GM18508 (cell line): ENCODE data around the gene PNMA3.
"Not testable (repeated sequence)": the region's sequence is repeated elsewhere in the genome, so short reads cannot be mapped to it uniquely, and the experiment has no call there.

Experiments
- ATAC-seq: cut with Tn5 transposase; IDR thresholded peaks from one replicate; pipeline ENCODE4 v1.9.1; 2021; ENCODE audit warnings: moderate number of reproducible peaks; ENCODE audit not compliant: insufficient read depth, unreplicated experiment

PNMA3 gene

DNA sequence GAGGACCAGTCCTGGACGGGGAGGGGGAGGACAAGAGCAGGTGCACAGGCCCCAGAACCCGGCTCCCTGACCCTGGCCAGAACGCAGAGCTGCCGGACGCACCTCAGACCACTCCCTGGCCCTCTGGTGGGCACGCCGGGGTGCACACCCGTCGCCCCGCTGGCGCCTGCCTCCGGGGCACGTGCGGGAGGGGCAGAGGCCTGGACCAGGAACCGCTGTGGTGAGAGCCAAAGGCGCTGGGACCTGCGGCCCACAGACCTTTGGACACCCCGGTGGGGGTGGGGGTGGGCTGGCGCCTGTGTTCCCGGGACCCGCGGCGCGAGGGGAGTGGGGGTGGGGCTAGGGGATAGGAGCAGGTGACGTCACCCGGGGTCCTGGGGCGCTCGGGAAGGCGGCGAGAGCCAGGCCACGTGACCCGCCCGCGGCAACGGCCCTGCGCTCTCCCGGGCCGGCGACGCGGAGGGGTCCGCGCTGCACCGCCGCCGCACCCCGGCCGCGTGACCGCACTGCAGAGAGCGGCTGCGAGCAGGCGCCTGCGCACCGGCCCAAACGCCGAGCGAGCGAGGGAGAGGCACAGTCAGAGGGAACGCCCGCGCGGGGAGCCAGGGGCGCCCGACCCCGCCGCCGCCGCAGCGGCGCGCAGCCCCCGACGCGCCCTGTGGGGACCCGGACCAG is 15.8 kb downstream of the PNMA3 start, which contains the start of gene PNMA6A:
Gene PNMA6A, plus strand, starts transcription at position 546 of the 675 bp plus-strand sequence. CDS start 609 bp downstream, outside the sequence.
- ATAC-seq, result not testable (repeated sequence)

DNA sequence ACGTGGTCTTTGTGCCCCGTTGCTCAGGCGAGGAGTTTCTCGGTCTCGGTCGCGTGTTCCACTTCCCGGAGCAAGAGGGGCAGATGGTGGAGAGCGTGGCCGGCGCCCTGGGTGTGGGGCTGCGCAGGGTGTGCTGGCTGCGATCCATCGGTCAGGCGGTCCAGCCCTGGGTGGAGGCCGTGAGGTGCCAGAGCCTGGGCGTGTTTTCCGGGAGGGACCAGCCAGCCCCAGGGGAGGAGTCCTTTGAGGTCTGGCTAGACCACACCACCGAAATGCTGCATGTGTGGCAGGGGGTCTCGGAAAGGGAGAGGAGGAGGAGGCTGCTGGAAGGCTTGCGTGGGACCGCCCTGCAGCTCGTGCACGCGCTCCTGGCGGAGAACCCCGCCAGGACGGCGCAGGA is 17.1 kb downstream of the PNMA3 start:
- ATAC-seq, result not testable (repeated sequence)

DNA sequence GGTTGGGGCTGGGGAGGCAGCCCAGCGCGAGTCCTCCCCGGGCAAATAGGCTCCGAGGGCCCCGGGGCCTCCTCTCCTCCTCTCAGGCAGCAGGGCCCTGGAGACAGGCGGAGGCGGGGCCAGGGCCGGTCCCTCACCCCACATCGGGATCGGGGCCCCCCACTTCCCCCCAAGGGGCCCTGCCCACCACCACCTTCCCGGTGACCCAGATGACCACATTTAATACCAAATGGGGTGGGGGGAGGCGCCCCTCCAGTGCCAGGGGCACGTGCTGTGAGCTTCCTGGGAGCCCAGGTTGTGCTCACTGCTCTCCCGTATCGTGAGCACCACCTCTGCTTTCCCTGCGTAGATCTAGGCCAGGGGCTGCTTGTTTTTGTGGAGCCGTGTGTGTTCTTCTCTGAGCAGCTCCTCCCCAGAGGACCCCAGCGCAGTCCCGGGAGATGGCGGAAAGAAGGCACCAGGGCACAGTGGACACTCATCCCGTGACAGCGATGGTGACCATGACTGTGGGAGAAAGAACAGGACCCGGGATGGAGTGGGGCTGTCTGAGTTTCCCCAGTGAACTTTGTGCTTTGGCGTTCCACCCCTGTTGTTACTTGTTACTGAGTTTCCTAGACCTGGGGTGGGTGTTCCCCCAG is 18.1 kb downstream of the PNMA3 start:
- ATAC-seq, result no peak

DNA sequence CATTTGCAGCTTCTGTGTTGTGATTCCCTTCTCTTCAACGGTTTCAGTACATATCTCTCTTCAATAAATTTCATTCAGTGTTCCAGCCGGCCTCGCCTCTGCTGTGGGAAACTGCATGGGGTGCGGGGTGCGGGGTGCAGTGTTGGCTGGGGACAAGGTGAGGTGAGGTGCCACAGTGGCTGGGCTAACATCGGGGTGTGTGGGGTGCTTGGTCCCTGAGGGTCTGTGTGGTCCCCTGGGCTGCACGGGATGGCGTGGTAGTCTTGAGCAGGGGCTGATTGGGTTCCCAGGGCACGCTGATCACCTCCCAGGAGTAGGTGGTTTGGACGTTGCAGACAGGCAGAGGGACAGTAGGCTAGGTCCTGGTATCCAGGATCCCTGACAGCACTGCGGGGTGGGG is 18.7 kb downstream of the PNMA3 start:
- ATAC-seq, result no peak

DNA sequence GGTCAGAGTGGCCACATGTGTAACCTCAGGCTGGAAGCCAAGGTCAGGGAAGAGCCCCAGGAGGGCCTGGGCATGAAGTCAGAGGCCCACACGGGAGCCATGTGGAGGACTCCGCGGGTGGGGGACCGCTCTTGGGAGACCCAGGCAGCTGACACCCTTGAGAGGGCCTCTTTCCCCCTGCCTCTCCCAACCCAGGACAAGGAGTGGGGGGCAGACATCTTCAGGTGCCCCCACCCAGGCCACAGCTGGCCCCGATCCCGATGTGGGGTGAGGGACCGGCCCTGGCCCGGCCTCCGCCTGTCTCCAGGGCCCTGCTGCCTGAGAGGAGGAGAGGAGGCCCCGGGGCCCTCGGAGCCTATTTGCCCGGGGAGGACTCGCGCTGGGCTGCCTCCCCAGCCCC is 19.1 kb downstream of the PNMA3 start:
- no peak for ATAC-seq

DNA sequence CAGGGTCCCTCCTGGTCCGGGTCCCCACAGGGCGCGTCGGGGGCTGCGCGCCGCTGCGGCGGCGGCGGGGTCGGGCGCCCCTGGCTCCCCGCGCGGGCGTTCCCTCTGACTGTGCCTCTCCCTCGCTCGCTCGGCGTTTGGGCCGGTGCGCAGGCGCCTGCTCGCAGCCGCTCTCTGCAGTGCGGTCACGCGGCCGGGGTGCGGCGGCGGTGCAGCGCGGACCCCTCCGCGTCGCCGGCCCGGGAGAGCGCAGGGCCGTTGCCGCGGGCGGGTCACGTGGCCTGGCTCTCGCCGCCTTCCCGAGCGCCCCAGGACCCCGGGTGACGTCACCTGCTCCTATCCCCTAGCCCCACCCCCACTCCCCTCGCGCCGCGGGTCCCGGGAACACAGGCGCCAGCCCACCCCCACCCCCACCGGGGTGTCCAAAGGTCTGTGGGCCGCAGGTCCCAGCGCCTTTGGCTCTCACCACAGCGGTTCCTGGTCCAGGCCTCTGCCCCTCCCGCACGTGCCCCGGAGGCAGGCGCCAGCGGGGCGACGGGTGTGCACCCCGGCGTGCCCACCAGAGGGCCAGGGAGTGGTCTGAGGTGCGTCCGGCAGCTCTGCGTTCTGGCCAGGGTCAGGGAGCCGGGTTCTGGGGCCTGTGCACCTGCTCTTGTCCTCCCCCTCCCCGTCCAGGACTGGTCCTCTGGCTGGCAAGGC is 21.3 kb downstream of the PNMA3 start:
- ATAC-seq, result not testable (repeated sequence)

DNA sequence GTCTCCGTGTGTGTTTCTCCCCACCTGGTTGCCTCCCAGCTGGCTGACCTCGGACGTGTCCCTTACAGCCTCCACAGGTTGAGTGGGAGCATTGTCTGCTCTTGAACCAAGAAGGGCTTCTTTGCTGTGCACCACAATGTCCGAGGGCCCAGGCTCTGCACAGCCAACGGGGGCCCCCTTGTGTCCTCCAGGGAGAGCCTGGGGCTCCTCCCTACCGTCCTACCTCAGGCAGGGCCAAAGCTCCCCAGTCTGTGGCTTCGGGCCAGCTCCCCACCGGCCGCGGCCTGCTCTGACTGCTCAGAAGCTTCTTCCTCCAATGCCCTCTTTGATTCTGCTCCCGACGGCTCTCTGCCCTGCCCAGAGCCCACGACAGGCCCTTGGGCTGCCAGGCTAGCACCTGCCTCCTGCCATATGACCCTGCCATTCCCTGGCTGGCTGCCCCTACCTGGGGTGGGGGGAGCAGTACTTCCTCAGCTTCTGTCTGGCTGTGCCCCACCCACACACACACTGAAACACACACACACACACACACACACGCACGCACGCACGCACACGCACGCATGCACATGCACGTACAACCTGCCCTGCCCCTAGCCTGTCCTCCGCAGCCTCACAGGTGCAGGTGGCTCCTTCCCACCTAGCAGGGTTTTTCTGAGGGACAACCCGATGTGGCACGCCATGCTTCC is 27.1 kb downstream of the PNMA3 start:
- not testable (repeated sequence) for ATAC-seq

DNA sequence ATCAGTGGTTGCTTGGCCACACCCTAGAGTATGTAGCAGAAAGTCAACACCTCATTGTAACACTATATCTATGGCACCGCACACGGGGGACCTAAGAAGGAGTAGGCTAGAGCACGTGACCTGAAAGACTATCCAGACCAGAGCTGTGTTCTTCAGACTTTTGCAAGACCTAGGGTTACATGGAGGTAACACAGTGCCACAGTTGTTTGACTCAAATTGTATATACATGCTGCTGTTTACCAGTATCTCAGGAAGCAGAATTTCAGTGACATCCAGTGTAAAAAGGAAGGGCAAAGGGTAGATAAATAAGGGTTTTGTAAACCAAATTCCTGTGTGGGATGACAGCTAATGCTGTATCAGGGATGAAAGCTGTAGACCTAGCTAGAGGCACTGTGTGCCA is 46.1 kb downstream of the PNMA3 start:
- ATAC-seq, result no peak

DNA sequence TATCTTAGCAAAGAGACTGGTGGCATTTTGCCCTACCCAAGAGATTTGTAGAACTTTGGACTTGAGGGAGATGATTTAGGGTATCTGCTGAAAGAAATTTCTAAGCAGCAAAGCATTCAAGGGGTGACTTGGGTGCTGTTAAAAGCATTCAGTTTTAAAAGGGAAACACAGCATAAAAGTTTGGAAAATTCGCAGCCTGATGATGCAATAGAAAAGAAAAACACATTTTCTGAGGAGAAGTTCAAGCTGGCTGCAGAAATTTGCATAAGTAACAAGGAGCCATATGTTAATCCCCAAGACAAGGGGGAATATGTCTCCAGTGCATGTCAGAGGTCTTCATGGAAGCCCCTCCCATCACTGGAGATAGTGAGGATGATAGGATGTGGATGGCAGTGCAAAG is 48.7 kb downstream of the PNMA3 start:
- not testable (repeated sequence) for ATAC-seq

DNA sequence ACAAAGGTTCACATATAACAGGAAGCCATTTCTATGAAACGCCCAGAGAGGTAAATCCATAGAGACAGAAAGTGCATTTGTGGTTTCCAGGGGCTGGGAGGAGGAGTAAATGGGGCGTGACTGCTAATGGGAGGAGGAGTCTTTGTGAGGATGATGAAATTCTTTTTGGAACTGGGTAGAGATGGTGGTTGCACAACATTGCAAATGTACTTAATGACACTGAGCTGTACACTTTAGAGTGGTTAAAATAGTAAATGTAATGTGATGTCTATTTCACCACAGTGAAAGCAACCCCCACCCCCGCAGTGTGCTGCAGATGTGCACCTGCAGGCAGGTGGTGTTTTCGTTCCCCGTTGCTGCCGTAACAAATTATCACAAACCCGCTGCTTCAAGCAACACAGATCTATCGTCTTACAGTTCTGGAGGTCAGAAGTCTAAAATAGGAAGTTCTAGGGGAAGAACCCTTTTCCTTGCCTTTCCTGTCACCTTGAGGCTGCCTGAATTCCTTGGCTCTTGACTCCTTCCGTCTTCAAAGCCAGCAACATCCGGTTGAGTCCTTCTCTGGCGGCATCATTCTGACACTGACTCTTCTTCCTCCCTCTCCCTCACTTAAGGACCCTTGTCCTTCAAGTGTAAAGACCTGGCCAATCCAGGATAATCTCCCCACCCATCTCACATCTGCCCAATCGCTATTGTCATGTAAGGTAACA is 50.0 kb downstream of the PNMA3 start:
- ATAC-seq, result not testable (repeated sequence)
